Caco-2 (cell line): ENCODE data around the gene SACS. TPM values are rescaled to one million over a fixed set of nuclear protein-coding genes. Genes with fewer than 3 reads are reported as not detected.

Experiments
- BruUV-seq: library from RNA; stranded (reverse); fragments of 400-500 nt; replicated peaks from 2 replicates; lab custom pipeline; 2021; lab: Mats Ljungman, UMichigan
- CTCF ChIA-PET: fragments of 300-600 bp; sonication (Branson Sonifier 250); formaldehyde crosslinking; loops from one replicate; lab custom pipeline; 2022; ENCODE audit warnings: antibody characterized with exemption; lab: Charles Lee
- POLR2A ChIA-PET: fragments of 300-600 bp; sonication (Branson Sonifier 250); formaldehyde crosslinking; loops from one replicate; lab custom pipeline; 2022; ENCODE audit warnings: antibody characterized with exemption; lab: Charles Lee
- DNase-seq, 2 experiments: peaks; one replicate each; pipeline versions ENCODE4 v3.0.0 to v3.0.0-alpha.2; 2020 to 2022
- H3K27me3 ChIP-seq: replicated peaks from 2 replicates; pipeline ENCODE4 v1.6.0; 2011; ENCODE audit warnings: low read length; ENCODE audit not compliant: control insufficient read depth, insufficient read depth
- H3K36me3 ChIP-seq: 2 replicates; pipeline ENCODE4 v1.5.1; 2011; ENCODE audit warnings: low read length; ENCODE audit not compliant: control insufficient read depth, insufficient read depth
- H3K4me1 ChIP-seq: fragments of 250-450 bp; sonication (Bioruptor Pico); 2 replicates; pipeline ENCODE4 v1.5.1; 2020; ENCODE audit warnings: mild to moderate bottlenecking
- H3K4me3 ChIP-seq: 2 replicates; pipeline ENCODE4 v1.5.1; 2011; ENCODE audit warnings: low read depth, mild to moderate bottlenecking, control low read depth, low read length
- H3K9me3 ChIP-seq: fragments of 250-450 bp; sonication (Bioruptor Pico); 2 replicates; pipeline ENCODE4 v1.5.1; 2020; ENCODE audit warnings: mild to moderate bottlenecking, moderate library complexity
- H3K27ac Mint-ChIP-seq: one replicate; pipeline ENCODE4 v1.8.0; 2022; ENCODE audit warnings: mixed read lengths; ENCODE audit not compliant: unreplicated experiment
- H3K27me3 Mint-ChIP-seq: one replicate; pipeline ENCODE4 v1.8.0; 2022; ENCODE audit warnings: mixed read lengths; ENCODE audit not compliant: insufficient read depth, unreplicated experiment
- H3K36me3 Mint-ChIP-seq: one replicate; pipeline ENCODE4 v1.8.0; 2022; ENCODE audit warnings: mild to moderate bottlenecking, mixed read lengths; ENCODE audit not compliant: insufficient read depth, unreplicated experiment
- H3K4me1 Mint-ChIP-seq: one replicate; pipeline ENCODE4 v1.8.0; 2022; ENCODE audit warnings: low read depth, mixed read lengths; ENCODE audit not compliant: unreplicated experiment
- H3K4me3 Mint-ChIP-seq: one replicate; pipeline ENCODE4 v1.8.0; 2022; ENCODE audit warnings: mild to moderate bottlenecking, moderate library complexity, mixed read lengths; ENCODE audit not compliant: unreplicated experiment
- H3K9me3 Mint-ChIP-seq: one replicate; pipeline ENCODE4 v1.8.0; 2022; ENCODE audit warnings: mixed read lengths; ENCODE audit not compliant: unreplicated experiment
- CTCF ChIP-seq, 2 experiments: fragments of 200-600 bp in 1 of 2; IDR thresholded peaks; 1 replicate in 1 of 2; 2 replicates in 1 of 2; pipeline versions ENCODE4 v1.5.1 to v1.8.0; 2011 to 2022; ENCODE audit warnings: antibody characterized with exemption in 1 of 2, control low read depth in 1 of 2, inconsistent platforms in 1 of 2, low read depth in 1 of 2, low read length in 1 of 2, mild to moderate bottlenecking in 1 of 2, moderate library complexity in 1 of 2; ENCODE audit not compliant: insufficient read depth in 1 of 2, severe bottlenecking in 1 of 2, unreplicated experiment in 1 of 2
- intact Hi-C: fragments of 100-400 bp; cut with micrococcal nuclease; formaldehyde crosslinking; loops from one replicate; pipeline ENCODE4 v1.10.0; 2022; ENCODE audit not compliant: unreplicated experiment
- total RNA-seq: library from RNA; stranded (reverse); gene quantifications from 2 replicates; pipeline ENCODE4 v1.2.3, GENCODE V29; 2022

SACS gene
- total RNA-seq, 1 experiment from 2014 or later: 4.5 TPM

GRCh38 chr13:23386533-23386932 lies 47.0 kb downstream of the SACS start:
- no peaks in the 10 kb centered on the region for H3K36me3 ChIP-seq
- H3K4me1 ChIP-seq: no peaks in the 10 kb centered on the region
- no TSS peak for BruUV-seq
- no peak overlapping the region for H3K4me3 ChIP-seq
- intact Hi-C loops: no loop called here
- Mint-ChIP-seq H3K27ac (no peak overlapping the region), H3K4me3 (no peak overlapping the region), H3K4me1 (no peaks in the 10 kb centered on the region), H3K27me3 (peaks cover 10% of the 10 kb centered on the region), H3K9me3 (no peaks in the 10 kb centered on the region), H3K36me3 (no peaks in the 10 kb centered on the region)
- CTCF ChIA-PET: no interaction called here
- H3K27me3 ChIP-seq: no peaks in the 10 kb centered on the region
- TF ChIP-seq CTCF (IDR thresholded peaks at IDR 0.05; ENCODE audit: insufficient read depth in 1 of 2, low read depth in 1 of 2, low read length in 1 of 2, severe bottlenecking in 1 of 2, unreplicated experiment in 1 of 2): no peak
- no peak for DNase-seq
- no peaks in the 10 kb centered on the region for H3K9me3 ChIP-seq
- POLR2A ChIA-PET: no interaction called here

DNA sequence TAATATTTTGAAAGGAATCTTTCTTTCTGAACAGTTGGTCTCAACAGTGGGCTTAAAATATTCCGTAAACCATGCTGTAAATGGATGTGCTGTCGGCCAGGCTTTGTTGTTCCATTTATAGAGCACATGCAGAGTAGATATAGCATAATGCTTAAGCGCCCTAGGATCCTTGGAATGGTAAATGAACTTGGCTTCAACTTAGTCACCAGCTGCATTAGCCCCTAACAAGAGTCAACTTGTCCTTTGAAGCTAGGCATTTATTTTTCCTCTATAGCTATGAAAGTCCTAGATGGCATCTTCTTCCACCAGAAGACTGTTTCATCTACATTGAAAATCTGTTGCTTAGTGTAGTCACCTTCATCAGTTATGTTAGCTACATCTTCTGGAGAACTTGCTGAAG lies 47.6 kb downstream of the SACS start:
- no TSS peak for BruUV-seq
- DNase-seq: no peak
- Histone ChIP-seq H3K4me3 (no peak overlapping the region), H3K4me1 (no peaks in the 10 kb centered on the region), H3K9me3 (no peaks in the 10 kb centered on the region), H3K36me3 (no peaks in the 10 kb centered on the region), H3K27me3 (no peaks in the 10 kb centered on the region)
- Mint-ChIP-seq H3K27me3 (peaks cover 10% of the 10 kb centered on the region), H3K27ac (no peak overlapping the region), H3K4me3 (no peak overlapping the region), H3K9me3 (no peaks in the 10 kb centered on the region), H3K36me3 (no peaks in the 10 kb centered on the region), H3K4me1 (no peaks in the 10 kb centered on the region)
- ChIA-PET CTCF (no interaction called here), POLR2A (no interaction called here)
- intact Hi-C loops: no loop called here
- TF ChIP-seq CTCF (IDR thresholded peaks at IDR 0.05; ENCODE audit: insufficient read depth in 1 of 2, low read depth in 1 of 2, low read length in 1 of 2, severe bottlenecking in 1 of 2, unreplicated experiment in 1 of 2): no peak

GRCh38 chr13:23384111-23384510 lies 49.4 kb downstream of the SACS start:
- no peak overlapping the region for H3K4me3 Mint-ChIP-seq
- Histone ChIP-seq H3K27me3 (no peaks in the 10 kb centered on the region), H3K4me1 (no peaks in the 10 kb centered on the region), H3K36me3 (no peaks in the 10 kb centered on the region), H3K9me3 (no peaks in the 10 kb centered on the region), H3K4me3 (no peak overlapping the region)
- ChIA-PET POLR2A (no interaction called here), CTCF (no interaction called here)
- DNase-seq: no peak
- BruUV-seq: no TSS peak
- intact Hi-C loops: no loop called here
- H3K4me1 Mint-ChIP-seq: no peaks in the 10 kb centered on the region
- H3K9me3 Mint-ChIP-seq: no peaks in the 10 kb centered on the region
- H3K27ac Mint-ChIP-seq: no peak overlapping the region
- TF ChIP-seq CTCF (IDR thresholded peaks at IDR 0.05; ENCODE audit: insufficient read depth in 1 of 2, low read depth in 1 of 2, low read length in 1 of 2, severe bottlenecking in 1 of 2, unreplicated experiment in 1 of 2): no peak
- peaks cover 14% of the 10 kb centered on the region for H3K27me3 Mint-ChIP-seq
- no peaks in the 10 kb centered on the region for H3K36me3 Mint-ChIP-seq
